ENCODE data around the gene CELSR1. TPM values are rescaled to one million over a fixed set of nuclear protein-coding genes. Genes with fewer than 3 reads are reported as not detected.

Gene CELSR1
- total and polyA plus RNA-seq, 2 of the 13 experiments (the other 11 are each of a cell fraction or from before 2014, with no cell fraction given), result 0.78 to 1.8 TPM

DNA sequence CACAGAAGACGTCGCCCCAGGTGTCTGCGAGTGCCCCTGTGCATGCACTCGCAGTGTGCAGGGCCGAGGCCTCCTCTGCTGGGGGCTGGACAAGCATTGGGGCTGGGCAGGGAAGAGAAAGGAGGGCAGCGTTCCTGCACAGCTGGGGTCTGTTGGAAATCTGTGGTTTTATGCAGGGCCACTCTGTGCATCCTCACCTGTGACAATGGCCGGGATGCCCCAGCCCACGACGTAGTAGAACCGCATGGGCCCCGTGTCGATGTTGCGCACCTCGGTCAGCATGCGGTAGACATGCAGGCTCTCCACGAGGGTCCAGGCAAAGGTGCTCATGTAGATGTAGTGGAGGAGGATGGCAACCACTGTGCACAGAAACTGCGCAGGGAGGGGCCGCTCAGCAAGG, 164.7 kb downstream of the CELSR1 start:
- Histone ChIP-seq H3K27ac (ENCODE audit: extremely low read length, insufficient read depth, low read length) (no peak overlapping the region), H3K9ac (ENCODE audit: insufficient read depth, low read depth, low read length) (no peak overlapping the region), H3K9me3 (ENCODE audit: low read length) (0 out of 2 replicates have a peak, but pooled peaks cover 5% of the 10 kb centered on the region), H2AFZ (ENCODE audit: low read length) (no peak overlapping the region), H3K4me3 (replicated peaks in 1 of 3; ENCODE audit: insufficient read depth in 1 of 3, low read depth in 2 of 3, low read length in 3 of 3) (no peak overlapping the region), H3K79me2 (ENCODE audit: insufficient read depth, low read length) (no peaks in the 10 kb centered on the region), H3K4me2 (ENCODE audit: low read depth, low read length) (no peak overlapping the region), H3K36me3 (replicated peaks in 1 of 2; ENCODE audit: control insufficient read depth in 1 of 2, insufficient read depth in 2 of 2, low read length in 2 of 2) (no peaks in the 10 kb centered on the region), H3K27me3 (ENCODE audit: control insufficient read depth in 1 of 2, insufficient read depth in 2 of 2, low read length in 2 of 2) (no peaks in the 10 kb centered on the region), H4K20me1 (ENCODE audit: insufficient read depth, low read length) (no peaks in the 10 kb centered on the region), H3K4me1 (ENCODE audit: insufficient read depth, low read length) (peaks cover 49% of the 10 kb centered on the region)
- in situ Hi-C loops (cut with HindIII; ENCODE audit: extremely low pct_ligation_motif_present, low pct_unique_long_range_greater_than_20kb), result no loop called here
- FAIRE-seq (no peak), ATAC-seq (no peak), DNase-seq (ENCODE audit: low spot score) (no peak)
- WGBS (ENCODE audit: low lambda C conversion rate), result 97% methylated on average over 17 of the region's 18 CpGs
- intact Hi-C loops (cut with micrococcal nuclease; ENCODE audit: unreplicated experiment), result no loop called here
- ChIA-PET CTCF (ENCODE audit: low intra/inter-chr PET ratio, low total read pairs) (no interaction called here), POLR2A (no interaction called here)
- BruUV-seq (replicated peaks), result no TSS peak
- TF ChIP-seq NFAT5 (CRISPR knock-in tag; IDR thresholded peaks at IDR 0.05) (no peak), NCOA5 (CRISPR knock-in tag; IDR thresholded peaks at IDR 0.05) (no peak), CBX5 (CRISPR knock-in tag; IDR thresholded peaks at IDR 0.05; ENCODE audit: borderline replicate concordance) (no peak), SP4 (CRISPR knock-in tag; IDR thresholded peaks at IDR 0.05) (no peak), FOSL2 (CRISPR knock-in tag; IDR thresholded peaks at IDR 0.05) (no peak), GTF2F1 (IDR thresholded peaks at IDR 0.05; ENCODE audit: low read length) (no peak), NFIC (IDR thresholded peaks at IDR 0.05; ENCODE audit: low read length) (no peak), PHF21A (CRISPR knock-in tag; IDR thresholded peaks at IDR 0.05) (no peak)
- TF ChIP-seq, protein P1, sequence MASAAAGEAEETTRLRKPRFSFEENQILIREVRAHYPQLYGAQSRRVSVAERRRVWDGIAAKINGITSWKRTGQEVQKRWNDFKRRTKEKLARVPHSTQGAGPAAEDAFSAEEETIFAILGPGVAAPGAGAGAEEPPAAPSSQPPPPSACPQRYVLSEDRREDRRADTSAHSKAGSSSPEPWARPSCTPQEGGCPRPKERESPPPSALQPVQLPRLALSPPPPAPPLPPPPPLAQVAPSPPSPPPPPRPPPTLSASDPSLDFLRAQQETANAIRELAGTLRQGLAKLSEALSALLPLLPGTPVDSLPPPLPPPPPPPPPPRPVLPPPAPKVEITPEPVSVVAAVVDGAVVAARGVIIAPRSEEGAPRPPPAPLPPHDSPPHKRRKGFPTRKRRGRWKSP (CRISPR knock-in tag; IDR thresholded peaks at IDR 0.05), result no peak
- TF ChIP-seq, protein P2, sequence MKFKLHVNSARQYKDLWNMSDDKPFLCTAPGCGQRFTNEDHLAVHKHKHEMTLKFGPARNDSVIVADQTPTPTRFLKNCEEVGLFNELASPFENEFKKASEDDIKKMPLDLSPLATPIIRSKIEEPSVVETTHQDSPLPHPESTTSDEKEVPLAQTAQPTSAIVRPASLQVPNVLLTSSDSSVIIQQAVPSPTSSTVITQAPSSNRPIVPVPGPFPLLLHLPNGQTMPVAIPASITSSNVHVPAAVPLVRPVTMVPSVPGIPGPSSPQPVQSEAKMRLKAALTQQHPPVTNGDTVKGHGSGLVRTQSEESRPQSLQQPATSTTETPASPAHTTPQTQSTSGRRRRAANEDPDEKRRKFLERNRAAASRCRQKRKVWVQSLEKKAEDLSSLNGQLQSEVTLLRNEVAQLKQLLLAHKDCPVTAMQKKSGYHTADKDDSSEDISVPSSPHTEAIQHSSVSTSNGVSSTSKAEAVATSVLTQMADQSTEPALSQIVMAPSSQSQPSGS (CRISPR knock-in tag; IDR thresholded peaks at IDR 0.05), result no peak
